Measurements from ENCODE around the gene NEGR1. TPM values are rescaled to one million over a fixed set of nuclear protein-coding genes. Genes with fewer than 3 reads are reported as not detected.

The NEGR1 gene
- total RNA-seq, 1 experiment from 2014 or later = 2.9 TPM

GRCh38 chr1:71488555-71489252, 793.6 kb downstream of the NEGR1 start:
- Mint-ChIP-seq H3K9me3 (no peaks in the 10 kb centered on the region), H3K4me1 (peaks cover 4% of the 10 kb centered on the region; the same call in 1 of the 2 replicates), H3K36me3 (no peaks in the 10 kb centered on the region), H3K27me3 (ENCODE audit: low read depth) (no peaks in the 10 kb centered on the region), H3K27ac (no peak overlapping the region), H3K4me3 (no peak overlapping the region)
- ChIA-PET POLR2A (no interaction called here), CTCF (no interaction called here)
- ATAC-seq (no peak), DNase-seq (ENCODE audit: low spot score) (no peak)
- TF ChIP-seq KAT7 (CRISPR knock-in tag; IDR thresholded peaks at IDR 0.05; ENCODE audit: borderline replicate concordance) (no peak), SMAD3 (CRISPR knock-in tag; IDR thresholded peaks at IDR 0.05; ENCODE audit: borderline replicate concordance) (no peak), ZNF532 (CRISPR knock-in tag; IDR thresholded peaks at IDR 0.05; ENCODE audit: borderline replicate concordance) (no peak), TCF7 (CRISPR knock-in tag; IDR thresholded peaks at IDR 0.05; ENCODE audit: low read depth) (no peak), ZNF281 (CRISPR knock-in tag; IDR thresholded peaks at IDR 0.05) (no peak), MXD4 (CRISPR knock-in tag; IDR thresholded peaks at IDR 0.05; ENCODE audit: borderline replicate concordance) (no peak), RELA (CRISPR knock-in tag; IDR thresholded peaks at IDR 0.05; ENCODE audit: borderline replicate concordance) (no peak), FOXP4 (CRISPR knock-in tag; IDR thresholded peaks at IDR 0.05) (no peak), STAT6 (CRISPR knock-in tag; conservative IDR thresholded peaks at IDR 0.05; ENCODE audit: low read depth) (no peak), JAZF1 (CRISPR knock-in tag; IDR thresholded peaks at IDR 0.05) (no peak), RORB (CRISPR knock-in tag; IDR thresholded peaks at IDR 0.05) (no peak), NR2C2 (CRISPR knock-in tag; IDR thresholded peaks at IDR 0.05) (no peak), MLX (CRISPR knock-in tag; IDR thresholded peaks at IDR 0.05) (no peak), CREM (CRISPR knock-in tag; IDR thresholded peaks at IDR 0.05) (no peak), FOXJ3 (CRISPR knock-in tag; IDR thresholded peaks at IDR 0.05; ENCODE audit: borderline replicate concordance) (no peak), FOXP1 (CRISPR knock-in tag; IDR thresholded peaks at IDR 0.05; ENCODE audit: borderline replicate concordance) (no peak)
